COLO829 (cell line): ENCODE measurements around the gene TEDC1.

ENCODE experiments used
- DNase-seq: peaks from one replicate; pipeline ENCODE4 v3.0.0; 2012; ENCODE audit warnings: low spot score

TEDC1 gene, protein sequence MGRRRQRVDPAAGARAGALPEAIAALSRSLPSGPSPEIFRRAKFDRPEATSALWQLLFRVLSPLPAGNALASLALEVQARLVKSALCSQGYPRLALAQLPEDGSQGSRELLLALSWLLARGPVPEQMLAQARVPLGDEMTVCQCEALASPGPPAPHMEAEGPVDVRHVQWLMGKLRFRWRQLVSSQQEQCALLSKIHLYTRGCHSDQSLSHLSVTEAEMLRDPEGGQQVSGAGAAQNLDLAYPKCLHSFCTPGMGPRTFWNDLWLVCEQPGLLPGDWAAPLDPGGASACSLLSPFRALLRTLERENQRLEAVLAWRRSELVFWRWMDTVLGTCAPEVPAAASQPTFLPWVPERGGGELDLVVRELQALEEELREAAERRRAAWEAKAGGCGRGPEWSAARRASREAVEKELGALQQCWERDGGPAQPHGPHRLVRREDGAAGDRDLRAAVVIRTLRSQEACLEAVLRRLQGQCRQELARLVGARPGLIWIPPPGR

DNA sequence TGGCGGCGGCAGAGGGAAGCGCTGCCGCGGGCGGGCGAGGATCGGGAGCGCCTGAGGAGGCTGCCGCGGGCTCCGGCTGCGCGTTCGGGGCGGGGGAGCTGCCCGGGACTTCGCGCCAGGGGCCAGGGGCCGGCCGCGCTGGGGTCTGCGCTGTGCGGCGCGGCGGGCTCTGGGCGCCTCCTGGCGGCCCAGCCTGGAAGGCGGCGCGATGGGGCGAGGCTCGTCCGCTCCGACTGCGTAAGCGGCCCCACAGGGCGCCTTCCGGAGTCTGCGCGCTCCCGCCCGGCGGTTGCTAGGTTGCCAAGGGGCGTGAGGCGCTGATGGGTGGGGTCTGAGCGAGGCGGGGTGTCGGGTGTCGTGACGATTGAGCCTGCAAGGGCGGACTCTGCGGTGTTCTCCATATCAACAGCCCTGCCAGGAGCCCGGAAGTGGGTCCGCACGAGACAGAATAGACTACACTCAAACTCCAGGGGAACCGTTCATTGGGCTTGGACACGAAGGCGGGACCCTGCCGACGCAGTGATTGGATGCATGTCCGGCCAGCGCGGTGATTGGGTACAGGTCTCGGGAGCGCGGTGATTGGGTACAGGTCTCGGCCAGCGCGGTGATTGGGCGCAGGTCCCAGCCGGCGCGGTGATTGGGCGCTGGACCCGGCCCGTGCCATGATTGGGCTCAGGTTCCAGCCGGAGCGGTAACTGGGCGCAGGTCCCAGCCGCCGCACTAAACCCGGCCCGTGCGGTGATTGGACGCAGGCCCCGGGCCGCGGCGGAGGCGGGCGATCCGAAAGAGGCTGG, at the start of gene TEDC1:
TEDC1 (plus strand) TSS at position 675 of the 794 bp plus-strand sequence. CDS start 130 bp downstream, outside the sequence.
- DNase-seq: peak; percentile 96

DNA sequence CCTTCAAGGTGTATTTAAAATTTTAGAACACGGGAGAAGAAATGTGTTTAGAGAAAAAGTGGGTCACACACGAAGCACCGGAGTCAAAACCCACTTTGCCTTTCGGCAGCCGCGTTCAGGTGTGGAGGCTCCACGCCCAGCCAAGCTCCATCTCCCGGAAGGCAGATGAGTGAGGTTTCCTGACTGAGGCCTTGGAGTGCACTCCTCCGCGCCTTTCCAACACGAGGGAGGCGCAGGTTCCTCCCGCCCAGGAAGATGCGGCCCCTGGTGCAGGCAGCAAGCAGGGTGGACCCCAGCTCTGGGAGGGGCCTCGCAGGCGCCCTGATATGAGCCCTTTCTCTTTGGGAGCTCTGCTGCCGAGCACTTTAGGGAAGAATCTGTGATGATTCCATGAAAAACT, 48.9 kb upstream of the TEDC1 start:
- no peak for DNase-seq

DNA sequence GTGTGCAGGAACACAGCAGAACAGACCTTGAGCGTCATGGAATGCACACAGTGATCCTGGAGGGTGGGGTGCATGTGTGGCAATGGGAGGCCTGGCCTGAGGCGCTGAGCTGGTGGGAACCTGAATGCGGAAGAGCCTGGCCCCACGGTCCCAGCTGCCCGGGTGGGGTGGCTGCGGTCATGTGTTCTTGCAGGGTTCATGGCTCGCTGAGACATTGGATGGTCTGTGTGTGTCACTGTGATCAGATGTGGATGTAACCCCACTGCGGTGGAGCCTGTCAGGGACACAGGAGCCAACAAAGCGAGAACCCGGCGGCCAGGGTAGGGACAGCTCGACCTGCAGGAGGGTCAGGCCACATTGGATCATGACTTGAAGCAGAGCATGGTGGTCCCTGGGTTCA, 48.2 kb upstream of the TEDC1 start:
- DNase-seq: no peak

DNA sequence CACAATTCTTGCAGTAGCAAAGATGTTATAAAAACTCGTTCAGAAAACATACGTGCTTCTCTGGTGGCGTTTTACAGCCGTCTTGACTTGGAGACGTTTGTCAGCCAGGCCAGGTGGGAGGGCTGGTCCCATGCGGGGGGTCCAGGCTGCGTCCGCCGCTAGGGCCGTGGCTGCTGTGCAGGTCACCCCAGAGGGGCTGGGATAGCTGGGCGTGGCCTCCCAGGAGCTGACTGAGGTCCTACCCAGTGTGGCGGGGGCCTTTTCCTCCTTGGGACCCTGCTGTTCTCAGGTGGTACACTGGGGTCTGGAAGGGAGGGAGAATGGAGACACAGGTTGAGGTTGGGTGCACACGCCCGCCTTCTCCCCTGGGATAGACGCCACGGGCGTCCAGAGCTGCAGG, 46.2 kb upstream of the TEDC1 start:
- no peak for DNase-seq

DNA sequence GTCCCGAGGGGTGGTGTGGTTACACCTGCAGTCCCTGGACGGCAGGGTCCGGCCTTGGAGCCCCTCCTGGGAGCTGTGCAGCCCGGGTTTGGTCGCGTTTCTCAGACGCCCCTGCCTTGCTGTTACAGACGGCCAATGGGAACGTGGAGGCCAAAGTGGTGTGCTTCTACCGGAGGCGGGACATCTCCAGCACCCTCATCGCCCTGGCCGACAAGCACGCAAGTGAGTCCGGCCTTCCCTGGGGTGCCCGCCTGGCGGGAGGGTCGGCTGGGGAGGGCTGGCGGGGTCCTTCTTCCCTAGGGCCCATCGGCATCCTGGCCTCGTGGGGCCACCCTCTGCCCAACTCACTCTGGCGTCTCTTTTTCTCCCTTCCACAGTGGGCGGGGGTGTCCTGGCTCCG, 45.8 kb upstream of the TEDC1 start:
- DNase-seq: no peak

DNA sequence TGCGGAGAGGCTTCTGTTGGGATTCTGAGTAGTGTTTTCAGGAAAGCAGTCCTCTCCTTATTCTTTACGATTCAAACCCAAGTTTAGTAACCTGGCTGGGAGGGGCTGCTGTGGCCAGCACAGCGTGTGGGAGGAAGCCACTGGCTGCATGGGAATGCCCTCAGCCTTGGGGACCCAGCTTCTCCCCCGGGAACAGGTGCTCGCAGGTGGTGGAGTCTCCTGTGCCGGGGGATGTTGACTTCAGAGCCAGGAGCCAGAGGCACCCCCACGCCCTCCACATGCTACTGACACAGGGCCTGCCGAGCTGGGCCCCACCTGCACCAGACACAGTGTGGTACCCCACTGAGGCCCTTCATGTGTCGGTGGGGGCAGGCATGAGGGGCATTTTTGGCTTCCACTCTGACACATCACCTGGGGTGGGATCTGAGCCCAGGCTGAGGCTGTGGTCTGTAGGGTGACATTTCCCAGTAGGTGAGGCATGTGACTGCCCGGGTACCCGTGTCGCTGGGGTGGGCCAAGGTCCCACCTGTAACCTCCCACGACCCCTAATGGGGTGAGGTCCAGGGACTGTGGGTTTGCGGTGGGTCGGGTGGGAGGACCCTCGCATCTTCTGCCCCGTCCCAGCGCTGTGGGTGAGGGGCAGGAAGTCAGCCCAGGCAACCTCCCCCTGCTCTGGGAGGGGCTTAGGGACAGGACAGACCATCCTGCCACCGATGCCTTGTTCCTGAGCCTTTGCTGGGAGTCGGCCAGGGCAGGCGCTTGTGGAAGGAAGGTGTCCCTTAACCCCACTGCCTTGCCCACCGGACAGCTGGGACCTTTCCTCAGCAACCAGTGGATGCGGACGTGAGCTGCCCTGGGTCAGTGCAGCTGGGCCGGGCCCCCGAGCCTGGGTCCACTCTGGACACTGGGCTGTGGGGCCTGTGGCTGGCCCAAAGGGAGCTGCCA, 44.9 kb upstream of the TEDC1 start:
- no peak for DNase-seq

DNA sequence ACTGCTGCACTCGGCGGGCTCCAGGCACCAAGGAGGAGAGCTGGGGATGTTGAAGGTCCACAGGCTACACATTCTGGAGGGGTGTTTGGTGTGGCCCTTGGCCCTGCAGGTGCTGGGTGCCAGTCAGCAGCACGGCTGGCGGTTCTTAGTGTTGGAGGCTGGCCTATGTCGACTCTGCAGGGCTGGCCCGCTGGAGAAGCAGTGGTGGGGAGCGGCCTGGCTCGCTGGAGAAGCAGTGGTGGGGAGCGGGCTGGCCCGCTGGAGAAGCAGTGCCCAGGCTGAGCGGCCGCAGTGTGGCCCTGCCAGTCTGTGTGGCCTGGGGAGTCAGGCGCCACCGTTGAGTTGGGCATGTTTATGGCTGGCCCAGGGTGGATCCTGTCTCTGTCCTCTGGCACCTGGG, 44.1 kb upstream of the TEDC1 start:
- no peak for DNase-seq

DNA sequence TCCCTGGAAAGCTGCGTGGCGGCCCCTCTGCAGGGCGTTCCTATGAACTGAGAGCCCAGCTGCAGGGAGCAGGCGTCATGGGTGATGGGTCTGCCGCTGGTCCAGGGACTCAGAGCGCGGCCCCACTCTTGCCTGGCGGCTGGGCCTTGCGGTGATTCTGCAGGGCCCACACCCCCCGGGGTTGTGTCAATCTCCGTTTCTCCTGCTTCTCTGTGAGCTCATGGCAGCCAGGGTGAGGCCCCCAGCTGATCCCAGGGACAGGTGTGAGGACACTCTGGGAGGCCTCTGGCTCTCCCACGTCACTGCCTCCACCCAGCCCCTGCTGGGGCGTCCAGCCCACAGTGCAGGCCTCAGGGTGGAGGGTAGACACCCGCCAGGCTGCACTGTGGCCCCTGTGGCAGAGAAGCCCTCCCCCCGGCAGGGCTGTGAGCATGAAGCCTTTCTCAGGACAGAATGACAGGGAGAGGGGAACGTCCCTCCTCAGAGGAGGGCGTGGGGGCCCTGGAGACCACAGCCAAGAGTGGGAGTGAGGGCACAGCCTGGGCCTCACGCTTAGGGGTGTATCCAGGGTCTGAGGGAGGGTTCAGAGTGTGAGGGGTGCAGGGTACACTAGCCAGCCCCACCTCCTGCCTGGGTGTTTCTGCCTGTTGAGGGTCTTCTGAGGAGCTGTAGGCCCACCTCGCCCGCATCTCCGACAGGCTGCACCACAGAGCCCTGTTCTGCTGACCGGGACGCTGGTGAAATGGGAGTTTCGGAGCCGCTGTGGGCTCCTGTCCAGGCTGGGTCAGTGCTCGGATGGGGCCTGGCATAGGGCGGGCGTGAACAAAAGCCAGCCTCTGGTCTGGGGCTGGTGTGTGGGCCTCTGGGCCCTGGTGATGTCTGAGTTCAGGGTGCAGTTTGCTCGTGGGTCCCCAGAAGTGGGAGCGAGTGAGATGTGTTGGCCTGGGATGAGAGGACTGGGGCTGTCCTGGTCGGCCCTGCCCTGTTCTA, 43.1 kb upstream of the TEDC1 start:
- DNase-seq: no peak

DNA sequence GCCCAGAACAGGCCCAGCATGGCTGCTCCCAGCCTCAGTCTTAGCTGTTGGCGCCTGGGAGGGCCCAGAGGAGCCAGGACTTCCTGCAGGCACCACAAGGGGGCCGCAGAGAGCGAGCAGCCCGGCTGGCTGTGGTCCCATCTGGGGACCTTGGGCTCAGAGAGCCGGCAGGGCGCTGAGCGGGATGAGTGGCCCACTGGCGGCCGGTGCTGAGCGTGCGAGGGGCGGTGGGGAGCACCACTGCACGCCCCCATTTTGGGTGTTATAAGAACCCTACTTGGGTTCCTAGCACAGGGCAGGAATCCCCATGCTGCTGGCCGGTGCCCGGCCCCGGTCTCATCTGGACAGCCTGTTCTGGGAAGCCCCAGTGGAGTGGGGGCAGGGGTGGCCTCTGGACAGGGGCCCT, 42.3 kb upstream of the TEDC1 start:
- DNase-seq: peak; percentile 52

DNA sequence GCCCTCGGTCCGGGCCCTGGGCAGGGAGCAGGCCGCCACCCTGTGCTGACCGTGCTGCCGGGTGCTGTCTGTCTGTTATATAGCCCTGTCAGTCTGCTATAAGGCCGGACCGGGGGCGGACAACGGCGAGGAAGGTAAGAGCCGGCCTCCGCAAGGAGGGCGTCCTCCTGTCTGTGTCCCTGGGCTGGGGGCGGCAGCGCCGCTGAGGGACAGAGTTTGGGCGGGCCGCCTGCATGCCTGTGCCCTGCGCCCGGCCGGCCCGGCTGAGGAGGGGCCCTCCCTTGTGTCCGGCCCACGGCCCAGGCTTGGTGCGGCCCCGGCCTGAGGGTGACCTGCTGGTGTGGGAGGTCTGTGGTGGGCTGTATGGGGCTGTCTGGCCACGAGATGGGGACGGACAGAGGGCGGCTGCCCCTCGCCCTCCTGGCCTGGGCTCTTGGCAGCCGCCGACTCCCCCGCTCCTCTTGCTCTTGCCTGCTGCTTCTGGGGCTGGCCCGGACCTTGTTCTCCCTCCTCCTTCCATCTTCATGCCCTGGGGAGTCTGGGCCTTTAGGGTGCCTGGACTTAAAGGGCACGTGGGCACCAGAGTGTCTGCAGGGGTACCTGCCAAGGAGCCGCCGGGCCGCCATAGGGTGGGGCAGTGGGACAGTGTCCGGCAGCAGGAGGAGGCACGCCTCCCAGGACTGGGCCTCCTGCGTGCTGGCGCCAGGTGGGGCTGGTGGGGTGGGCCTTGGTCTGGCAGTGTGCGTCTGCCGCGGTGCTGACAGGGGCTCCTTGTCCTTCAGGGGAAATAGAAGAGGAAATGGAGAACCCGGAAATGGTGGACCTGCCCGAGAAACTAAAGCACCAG, 41.5 kb upstream of the TEDC1 start:
- DNase-seq: no peak

DNA sequence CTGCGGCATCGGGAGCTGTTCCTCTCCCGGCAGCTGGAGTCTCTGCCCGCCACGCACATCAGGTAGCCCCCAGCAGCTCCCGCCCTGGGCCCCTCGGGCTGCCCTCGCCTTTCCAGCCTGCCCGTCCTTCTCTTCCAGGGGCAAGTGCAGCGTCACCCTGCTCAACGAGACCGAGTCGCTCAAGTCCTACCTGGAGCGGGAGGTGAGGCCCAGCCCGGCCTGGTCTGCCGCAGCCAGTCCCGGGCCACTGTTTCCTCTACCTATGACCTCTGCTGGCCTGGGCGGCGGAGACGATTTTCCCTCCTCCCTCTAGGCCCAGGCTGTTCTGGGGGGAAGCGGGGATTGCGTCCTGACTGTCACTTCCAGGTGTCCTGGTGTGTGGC, 40.9 kb upstream of the TEDC1 start:
- DNase-seq: no peak

DNA sequence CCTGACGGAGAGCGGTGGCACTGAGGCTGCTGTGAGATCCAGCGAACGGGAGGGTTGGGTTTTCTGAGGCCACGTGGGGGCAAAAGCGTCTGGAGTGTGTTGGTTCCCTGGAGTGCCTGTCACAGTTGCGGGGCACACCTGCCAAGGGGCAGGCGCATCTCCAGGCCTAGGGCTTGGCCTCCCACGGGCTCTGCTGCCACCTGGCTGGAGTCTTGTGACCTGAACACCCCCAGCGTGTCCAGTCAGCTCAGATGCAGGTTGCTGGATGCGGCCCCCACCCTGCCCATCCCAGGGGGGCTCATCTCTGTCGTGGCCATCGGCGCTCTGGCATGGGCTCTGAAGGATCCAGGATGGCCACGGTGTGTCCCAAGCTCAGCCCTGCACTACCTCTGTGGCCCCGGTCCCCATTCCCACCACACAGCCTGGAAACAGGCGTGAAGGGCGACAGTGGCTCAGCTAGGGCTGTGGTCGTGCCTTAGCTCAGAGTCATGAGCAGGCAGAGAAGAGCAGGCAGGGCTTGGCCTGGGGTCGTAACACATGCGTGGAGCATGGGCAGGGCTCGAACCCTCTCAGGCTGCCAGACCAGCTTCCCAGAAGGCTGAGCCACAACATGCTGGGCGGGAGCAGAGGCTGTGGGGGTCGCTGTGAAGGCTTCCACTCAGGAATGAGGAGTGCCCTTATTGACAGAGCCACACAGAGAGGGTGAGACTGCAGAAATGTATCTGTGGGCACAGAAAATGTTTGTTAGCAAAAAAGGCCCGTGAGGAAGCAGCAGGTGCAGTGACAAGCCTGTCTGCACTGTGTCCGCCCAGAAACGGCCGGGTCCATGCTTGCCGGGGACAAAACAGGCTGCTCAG, 40.0 kb upstream of the TEDC1 start:
- DNase-seq: no peak

DNA sequence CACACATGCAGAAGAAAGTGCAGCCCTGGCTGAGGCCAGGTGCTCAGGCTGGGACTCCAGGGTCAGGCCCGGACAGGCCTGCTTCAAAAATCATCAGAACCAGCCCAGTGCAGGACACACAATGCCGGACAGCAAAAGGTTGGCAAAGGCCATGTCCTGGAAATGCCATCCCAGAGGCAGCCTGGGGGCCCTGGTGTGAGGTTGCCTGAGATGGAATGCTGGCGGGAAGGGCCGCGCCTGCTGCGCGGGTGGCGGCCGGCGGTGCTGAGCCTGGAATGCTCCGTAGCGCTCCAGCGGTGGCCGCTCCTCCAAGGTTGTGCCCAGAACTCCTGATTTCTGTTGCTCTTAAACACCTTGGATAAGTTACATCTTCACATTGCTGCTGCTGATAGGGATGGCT, 38.1 kb upstream of the TEDC1 start:
- no peak for DNase-seq

DNA sequence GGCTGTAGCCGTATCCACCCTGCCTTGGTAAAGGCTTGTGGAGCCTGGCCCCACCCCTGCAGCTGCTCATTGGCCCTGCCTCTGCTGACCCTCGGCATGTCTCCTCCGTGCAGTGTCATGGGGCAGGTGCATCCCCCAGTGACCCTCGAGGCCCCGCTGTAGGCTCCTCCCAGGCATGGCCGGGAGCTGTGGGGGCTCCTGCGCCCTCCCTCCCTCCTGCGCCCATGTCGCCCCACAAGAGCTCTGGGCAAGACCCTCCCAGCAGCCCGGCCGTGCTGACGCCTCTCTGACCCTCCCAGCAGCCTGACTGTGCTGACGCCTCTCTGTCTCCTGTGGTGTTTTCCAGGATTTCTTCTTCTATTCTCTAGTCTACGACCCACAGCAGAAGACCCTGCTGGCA, 37.2 kb upstream of the TEDC1 start:
- no peak for DNase-seq

DNA sequence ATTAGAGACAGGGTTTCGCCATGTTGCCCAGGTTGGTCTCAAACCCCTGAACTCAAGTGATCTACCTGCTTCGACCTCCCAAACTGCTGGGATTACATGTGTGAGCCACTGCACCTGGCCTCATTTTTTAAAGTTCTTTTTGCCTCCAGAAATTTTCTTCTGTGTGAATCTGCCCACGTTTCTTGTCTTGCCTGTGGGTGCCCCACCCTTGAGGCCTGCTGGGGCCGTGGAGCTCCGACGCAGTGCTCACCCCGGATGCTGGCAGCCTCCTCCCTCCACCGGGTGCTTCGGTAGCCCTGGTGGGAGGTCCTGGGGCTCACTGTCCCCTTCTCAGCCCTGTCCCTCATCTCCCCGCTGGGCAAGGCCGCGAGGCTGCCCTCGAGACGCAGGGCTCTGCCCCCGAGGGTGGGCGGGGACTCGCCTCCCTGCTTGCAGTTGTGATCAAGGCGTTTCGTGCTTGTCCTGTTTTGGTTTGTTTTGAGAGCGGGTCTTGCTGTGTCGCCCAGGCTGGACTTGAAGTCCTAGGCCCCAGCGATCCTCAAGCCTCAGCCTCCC, 35.9 kb upstream of the TEDC1 start:
- DNase-seq: no peak

DNA sequence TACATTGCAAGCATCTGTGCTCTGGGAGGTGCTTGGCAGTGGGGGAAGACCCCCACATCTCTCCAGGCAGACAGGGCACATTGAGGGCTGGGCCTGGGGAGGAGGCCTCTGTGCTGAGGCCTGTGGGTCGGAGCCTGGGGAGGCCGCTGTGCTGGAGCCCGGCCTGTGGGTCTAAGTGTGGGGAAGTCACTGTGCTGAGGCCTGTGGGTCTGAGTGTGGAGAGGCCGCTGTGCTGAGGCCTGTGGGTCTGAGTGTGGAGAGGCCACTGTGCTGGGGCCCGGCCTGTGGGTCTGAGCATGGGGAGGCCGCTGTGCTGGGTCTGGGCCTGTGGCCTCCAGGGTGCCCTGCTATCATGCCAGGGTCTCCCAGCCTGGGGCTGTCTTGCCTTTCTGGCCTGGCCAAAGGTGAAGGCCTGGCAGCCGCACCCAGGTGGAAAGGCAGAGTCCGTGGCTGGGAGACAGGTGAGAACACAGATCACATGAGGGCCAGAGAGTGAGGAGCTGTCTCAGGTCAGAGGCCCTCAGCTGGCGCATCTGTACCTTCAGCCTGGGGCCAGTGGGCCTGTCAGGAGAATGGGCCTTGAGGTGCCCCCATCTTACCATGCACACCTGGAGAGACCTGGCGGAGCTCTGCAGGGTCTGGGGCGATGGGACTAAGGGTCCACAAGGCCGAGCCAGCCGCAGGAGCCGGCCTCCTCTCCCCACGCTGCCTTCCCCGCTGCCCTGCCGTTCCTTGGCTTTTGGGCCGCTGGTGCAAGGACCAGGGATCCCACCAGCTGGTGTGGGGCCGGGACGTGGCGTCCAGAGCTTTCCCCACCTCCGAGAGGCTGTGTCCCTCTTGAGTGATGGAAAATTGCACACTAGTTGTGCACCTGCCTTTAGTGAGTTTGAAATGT, 35.0 kb upstream of the TEDC1 start:
- no peak for DNase-seq

DNA sequence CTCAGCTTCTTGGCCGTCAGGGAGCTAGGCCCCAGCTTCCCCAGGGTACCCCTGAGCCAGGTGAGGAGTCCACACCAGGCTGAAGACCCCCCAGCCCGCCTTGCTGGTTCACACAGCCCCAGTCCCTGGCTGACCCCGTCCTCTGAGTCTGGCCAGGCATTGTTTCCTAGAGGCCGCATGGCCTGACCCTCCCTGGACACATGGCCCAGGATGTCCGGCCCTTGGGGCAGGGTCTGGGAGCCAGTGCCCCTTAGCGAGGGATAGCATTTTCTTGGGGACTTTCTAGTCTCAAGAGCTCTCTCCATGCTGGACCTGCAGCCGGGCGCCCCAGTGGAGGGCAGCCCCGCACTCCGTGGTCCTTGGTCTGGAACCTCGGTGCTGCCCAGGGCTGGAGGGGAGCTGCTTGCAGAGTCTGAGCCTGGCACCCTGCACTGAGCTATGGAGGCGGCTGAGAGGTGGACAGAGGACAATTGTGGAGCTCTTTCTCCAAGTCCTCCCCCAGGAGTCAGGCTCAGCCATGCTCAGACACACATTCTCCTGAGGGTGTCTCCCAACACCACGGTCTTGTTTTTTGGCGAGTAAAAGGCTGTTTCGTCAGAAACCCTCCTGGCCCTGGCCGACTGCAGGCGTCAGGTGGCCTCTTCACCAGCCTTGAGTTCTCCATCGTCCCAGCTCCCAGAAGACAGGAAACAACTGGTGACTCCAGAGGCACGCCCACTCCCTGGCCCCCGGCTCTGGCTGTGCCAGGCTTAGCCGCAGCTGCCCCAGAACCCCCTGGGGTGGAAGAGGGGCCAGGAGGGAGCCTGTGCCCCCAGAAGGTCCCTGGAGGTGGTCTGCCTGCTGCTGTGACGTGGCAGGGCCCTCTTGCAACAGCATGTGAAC, 34.1 kb upstream of the TEDC1 start:
- DNase-seq: no peak
